Hematopoietic multipotent progenitor cell treated with erythropoietin and hydrocortisone succinate and interleukin-3 and kit ligand, for 17 days (in vitro differentiated cells): ENCODE data around the gene PCDHGB3.

Experiments used
- DNase-seq: peaks from one replicate; pipeline ENCODE4 v3.0.0-alpha.2; 2015; ENCODE audit warnings: low spot score

Gene PCDHGB3

GRCh38 chr5:141419074-141419880 lies 49.2 kb downstream of the PCDHGB3 start:
- DNase-seq = no peak

GRCh38 chr5:141420855-141421488 lies 50.9 kb downstream of the PCDHGB3 start, which contains the start of gene PCDHGA11:
TSS of gene PCDHGA11 (plus strand) at chr5:141421051. CDS start at chr5:141421228, 177 bp downstream.
- DNase-seq = peak; percentile 48

GRCh38 chr5:141421489-141421855 lies 51.4 kb downstream of the PCDHGB3 start:
- no peak for DNase-seq
